Uterus (tissue), 4 donors: Measurements from ENCODE around the gene SLC22A8. TPM values are rescaled to one million over a fixed set of nuclear protein-coding genes. Genes with fewer than 3 reads are reported as not detected.

Experiments used
- DNase-seq, 2 donors: peaks; one replicate each; pipeline ENCODE4 v3.0.0-alpha.2; 2019 to 2020
- H3K27ac ChIP-seq, 2 donors: fragments of 200-600 bp; sonication (generic); 1 replicate in 1 of 2; 2 replicates in 1 of 2; pipeline ENCODE4 v1.5.1; 2016 to 2018
- H3K27me3 ChIP-seq, 2 donors: fragments of 200-600 bp; sonication (generic); one replicate each; pipeline ENCODE4 v1.5.1; 2018 to 2019; ENCODE audit warnings: control low read depth in 1 of 2
- H3K36me3 ChIP-seq, 2 donors: fragments of 200-600 bp; sonication (generic); one replicate each; pipeline ENCODE4 v1.5.1; 2019; ENCODE audit warnings: control low read depth in 1 of 2
- H3K4me1 ChIP-seq, 2 donors: fragments of 200-600 bp; sonication (generic); one replicate each; pipeline ENCODE4 v1.5.1; 2018 to 2019; ENCODE audit warnings: control low read depth in 1 of 2
- H3K4me3 ChIP-seq, 2 donors: fragments of 200-600 bp; sonication (generic); 1 replicate in 1 of 2; 2 replicates in 1 of 2; pipeline ENCODE4 v1.5.1; 2018 to 2019; ENCODE audit warnings: mild to moderate bottlenecking in 1 of 2
- H3K9me3 ChIP-seq, 2 donors: fragments of 200-600 bp; sonication (generic); one replicate each; pipeline ENCODE4 v1.5.1; 2019; ENCODE audit warnings: control low read depth in 1 of 2
- POLR2A ChIP-seq, 2 donors: fragments of 450-650 bp; IDR thresholded peaks; one replicate each; pipeline ENCODE4 v1.6.1; 2016; ENCODE audit warnings: antibody characterized with exemption in 2 of 2, mild to moderate bottlenecking in 1 of 2, moderate library complexity in 1 of 2
- intact Hi-C: fragments of 100-400 bp; cut with DNase I; formaldehyde crosslinking; loops from one replicate; pipeline ENCODE4 v1.15.1; 2023; ENCODE audit warnings: low total_unique reads
- total RNA-seq, 4 donors: library from RNA; depleted of rRNA in 3 of 4; stranded (reverse); fragments of >200 nt in 3 of 4; gene quantifications; one replicate each; pipeline versions ENCODE4 v1.1.0 to v1.2.4, GENCODE V29; 2014 to 2023
- TF ChIP-seq, protein P1 (sequence below), 4 experiments: fragments of 200-600 bp in 2 of 4; fragments of 450-650 bp in 2 of 4; sonication (generic) in 2 of 4; IDR thresholded peaks; one replicate each; pipeline ENCODE4 v1.5.1; 2016 to 2019; ENCODE audit warnings: antibody characterized with exemption in 4 of 4, mild to moderate bottlenecking in 2 of 4, moderate library complexity in 1 of 4
- donor health status: DM: yes; HTN: yes; CAD: no.

SLC22A8 gene
- total RNA-seq, 4 donors from 2014 or later: not detected

- Histone ChIP-seq H3K27ac (no peak overlapping the region), H3K36me3 (no peaks in the 10 kb centered on the region), H3K4me3 (no peak overlapping the region), H3K9me3 (no peaks in the 10 kb centered on the region), H3K4me1 (no peaks in the 10 kb centered on the region), H3K27me3 (no peaks in the 10 kb centered on the region)
- DNase-seq: no peak
- intact Hi-C loops: loop anchor here (2.0 to 10.0 kb wide), 2 partner anchors 117 to 1089 kb away; no protein-coding TSS in a partner anchor
- no peak for TF ChIP-seq POLR2A (IDR thresholded peaks at IDR 0.05)
- TF ChIP-seq, protein P1, sequence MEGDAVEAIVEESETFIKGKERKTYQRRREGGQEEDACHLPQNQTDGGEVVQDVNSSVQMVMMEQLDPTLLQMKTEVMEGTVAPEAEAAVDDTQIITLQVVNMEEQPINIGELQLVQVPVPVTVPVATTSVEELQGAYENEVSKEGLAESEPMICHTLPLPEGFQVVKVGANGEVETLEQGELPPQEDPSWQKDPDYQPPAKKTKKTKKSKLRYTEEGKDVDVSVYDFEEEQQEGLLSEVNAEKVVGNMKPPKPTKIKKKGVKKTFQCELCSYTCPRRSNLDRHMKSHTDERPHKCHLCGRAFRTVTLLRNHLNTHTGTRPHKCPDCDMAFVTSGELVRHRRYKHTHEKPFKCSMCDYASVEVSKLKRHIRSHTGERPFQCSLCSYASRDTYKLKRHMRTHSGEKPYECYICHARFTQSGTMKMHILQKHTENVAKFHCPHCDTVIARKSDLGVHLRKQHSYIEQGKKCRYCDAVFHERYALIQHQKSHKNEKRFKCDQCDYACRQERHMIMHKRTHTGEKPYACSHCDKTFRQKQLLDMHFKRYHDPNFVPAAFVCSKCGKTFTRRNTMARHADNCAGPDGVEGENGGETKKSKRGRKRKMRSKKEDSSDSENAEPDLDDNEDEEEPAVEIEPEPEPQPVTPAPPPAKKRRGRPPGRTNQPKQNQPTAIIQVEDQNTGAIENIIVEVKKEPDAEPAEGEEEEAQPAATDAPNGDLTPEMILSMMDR (IDR thresholded peaks at IDR 0.05): no peak
Measured at GRCh38 chr11:63023222-63023814, 7.7 kb upstream of the SLC22A8 start.

DNA sequence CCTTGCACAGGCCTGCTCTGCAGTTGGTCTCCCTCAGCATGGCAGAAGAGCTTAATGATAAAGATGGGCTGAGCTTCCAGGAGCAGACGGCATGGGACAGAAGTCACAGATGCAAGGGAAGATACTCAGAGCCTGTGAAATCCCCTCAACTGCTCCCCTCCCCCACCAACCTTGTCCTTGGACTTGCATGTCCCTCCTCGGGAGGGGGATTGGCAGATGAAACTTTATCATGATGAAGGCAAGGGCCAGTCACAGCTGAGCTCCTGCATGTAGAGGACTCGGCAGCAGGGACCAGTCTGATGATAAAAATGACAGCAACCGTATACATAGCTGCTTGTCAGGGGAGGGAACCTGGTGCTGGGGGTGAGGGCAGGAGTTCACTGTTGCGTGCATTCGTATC, 6.8 kb upstream of the SLC22A8 start:
- Histone ChIP-seq H3K36me3 (no peaks in the 10 kb centered on the region), H3K4me3 (no peak overlapping the region), H3K4me1 (no peaks in the 10 kb centered on the region), H3K27ac (no peak overlapping the region), H3K27me3 (no peaks in the 10 kb centered on the region), H3K9me3 (no peaks in the 10 kb centered on the region)
- no peak for TF ChIP-seq POLR2A (IDR thresholded peaks at IDR 0.05)
- TF ChIP-seq, protein P1 (IDR thresholded peaks at IDR 0.05): no peak
- no peak for DNase-seq
- intact Hi-C loops: loop anchor here (2.0 to 10.0 kb wide), 2 partner anchors 116 to 1088 kb away; no protein-coding TSS in a partner anchor

DNA sequence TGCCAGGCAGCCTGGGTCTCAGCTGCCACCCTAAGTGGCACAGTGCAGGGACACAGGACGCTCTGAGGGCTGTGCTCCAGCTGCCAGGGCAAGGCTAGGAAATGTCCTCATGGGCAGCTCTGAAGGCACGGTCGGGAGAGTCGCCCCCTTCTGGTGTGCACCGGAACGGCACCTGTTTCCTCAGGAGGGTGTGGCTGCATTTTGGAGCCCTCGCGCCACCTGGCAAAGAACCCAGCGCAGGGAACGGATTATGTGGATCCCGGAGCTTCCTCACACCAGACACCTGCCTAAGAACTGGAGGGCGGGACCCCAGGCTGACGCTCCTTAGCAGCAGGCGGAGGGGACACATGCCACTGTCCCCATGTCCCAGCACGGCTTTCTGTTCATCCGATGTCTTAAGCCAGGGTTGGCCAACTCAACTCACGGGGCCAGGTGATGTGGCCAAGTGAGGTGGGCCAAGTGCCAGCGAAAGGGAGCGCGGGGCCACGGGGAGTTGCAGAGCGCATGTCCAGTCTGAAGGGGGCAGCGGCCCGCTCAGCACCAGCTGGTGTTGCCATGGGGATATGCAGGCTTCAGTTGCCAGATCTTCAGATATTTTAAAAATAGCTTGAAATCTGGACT, 5.1 kb upstream of the SLC22A8 start:
- TF ChIP-seq POLR2A (IDR thresholded peaks at IDR 0.05): no peak
- TF ChIP-seq, protein P1 (IDR thresholded peaks at IDR 0.05): no peak
- DNase-seq: no peak
- H3K4me3 ChIP-seq: no peak overlapping the region
- no peaks in the 10 kb centered on the region for H3K9me3 ChIP-seq
- no peaks in the 10 kb centered on the region for H3K4me1 ChIP-seq
- H3K27ac ChIP-seq: no peak overlapping the region
- no peaks in the 10 kb centered on the region for H3K27me3 ChIP-seq
- no peaks in the 10 kb centered on the region for H3K36me3 ChIP-seq
- intact Hi-C loops: loop anchor here (10.0 kb wide), 1 partner anchor 1086 kb away; no protein-coding TSS in a partner anchor

GRCh38 chr11:63019506-63019905, 3.9 kb upstream of the SLC22A8 start:
- intact Hi-C loops: no loop called here

More at GRCh38 chr11:63019506-63019905, 3.9 kb upstream of the SLC22A8 start:
- no peak for TF ChIP-seq POLR2A (IDR thresholded peaks at IDR 0.05)
- TF ChIP-seq, protein P1 (IDR thresholded peaks at IDR 0.05): no peak
- Histone ChIP-seq H3K4me1 (no peaks in the 10 kb centered on the region), H3K27me3 (no peaks in the 10 kb centered on the region), H3K9me3 (no peaks in the 10 kb centered on the region), H3K4me3 (no peak overlapping the region), H3K36me3 (no peaks in the 10 kb centered on the region), H3K27ac (no peak overlapping the region)
- DNase-seq: no peak
